ENCODE data around the gene UBE2Z.
A peak's percentile ranks its signal among the peaks of the same experiment; 100 is the strongest.

UBE2Z gene

DNA sequence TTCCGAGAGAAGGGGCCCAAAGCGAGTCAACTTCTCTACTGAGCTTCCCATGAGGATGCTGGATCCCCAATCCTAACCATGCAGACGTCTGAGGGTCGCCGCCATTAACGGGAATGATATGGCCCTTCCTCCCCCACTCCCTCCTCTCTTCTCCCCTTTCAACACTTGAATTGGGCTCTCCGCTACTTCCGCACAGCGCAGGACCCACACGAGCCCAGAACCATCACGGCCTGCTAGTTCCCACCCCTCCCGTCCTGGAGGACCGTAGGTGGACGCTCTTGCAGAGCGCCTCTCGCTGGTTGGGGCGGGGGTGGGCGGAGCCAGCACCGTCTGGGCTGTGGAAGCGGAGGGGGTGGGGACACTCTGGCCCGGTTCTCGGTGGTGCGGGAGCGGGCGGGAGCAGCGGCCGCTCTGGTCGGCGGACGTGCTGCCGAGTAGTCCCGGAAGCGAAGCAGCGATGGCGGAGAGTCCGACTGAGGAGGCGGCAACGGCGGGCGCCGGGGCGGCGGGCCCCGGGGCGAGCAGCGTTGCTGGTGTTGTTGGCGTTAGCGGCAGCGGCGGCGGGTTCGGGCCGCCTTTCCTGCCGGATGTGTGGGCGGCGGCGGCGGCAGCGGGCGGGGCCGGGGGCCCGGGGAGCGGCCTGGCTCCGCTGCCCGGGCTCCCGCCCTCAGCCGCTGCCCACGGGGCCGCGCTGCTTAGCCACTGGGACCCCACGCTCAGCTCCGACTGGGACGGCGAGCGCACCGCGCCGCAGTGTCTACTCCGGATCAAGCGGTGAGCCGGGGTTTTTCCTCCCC lies at the start of gene UBE2Z:
UBE2Z (plus strand) TSS at position 361 of the 797 bp plus-strand sequence; CDS start at position 458, 97 bp downstream.
- TF ChIP-seq, protein P1, sequence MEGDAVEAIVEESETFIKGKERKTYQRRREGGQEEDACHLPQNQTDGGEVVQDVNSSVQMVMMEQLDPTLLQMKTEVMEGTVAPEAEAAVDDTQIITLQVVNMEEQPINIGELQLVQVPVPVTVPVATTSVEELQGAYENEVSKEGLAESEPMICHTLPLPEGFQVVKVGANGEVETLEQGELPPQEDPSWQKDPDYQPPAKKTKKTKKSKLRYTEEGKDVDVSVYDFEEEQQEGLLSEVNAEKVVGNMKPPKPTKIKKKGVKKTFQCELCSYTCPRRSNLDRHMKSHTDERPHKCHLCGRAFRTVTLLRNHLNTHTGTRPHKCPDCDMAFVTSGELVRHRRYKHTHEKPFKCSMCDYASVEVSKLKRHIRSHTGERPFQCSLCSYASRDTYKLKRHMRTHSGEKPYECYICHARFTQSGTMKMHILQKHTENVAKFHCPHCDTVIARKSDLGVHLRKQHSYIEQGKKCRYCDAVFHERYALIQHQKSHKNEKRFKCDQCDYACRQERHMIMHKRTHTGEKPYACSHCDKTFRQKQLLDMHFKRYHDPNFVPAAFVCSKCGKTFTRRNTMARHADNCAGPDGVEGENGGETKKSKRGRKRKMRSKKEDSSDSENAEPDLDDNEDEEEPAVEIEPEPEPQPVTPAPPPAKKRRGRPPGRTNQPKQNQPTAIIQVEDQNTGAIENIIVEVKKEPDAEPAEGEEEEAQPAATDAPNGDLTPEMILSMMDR (IDR thresholded peaks at IDR 0.05; ENCODE audit: low read depth, low read length, missing control alignments) = no peak
- peak; percentile 82 for DNase-seq (ENCODE audit: extremely low read depth, low read depth)
- peak within 1 kb of the TSS; percentile 79 for H3K4me3 ChIP-seq (replicated peaks; ENCODE audit: low read depth, low read length)

DNA sequence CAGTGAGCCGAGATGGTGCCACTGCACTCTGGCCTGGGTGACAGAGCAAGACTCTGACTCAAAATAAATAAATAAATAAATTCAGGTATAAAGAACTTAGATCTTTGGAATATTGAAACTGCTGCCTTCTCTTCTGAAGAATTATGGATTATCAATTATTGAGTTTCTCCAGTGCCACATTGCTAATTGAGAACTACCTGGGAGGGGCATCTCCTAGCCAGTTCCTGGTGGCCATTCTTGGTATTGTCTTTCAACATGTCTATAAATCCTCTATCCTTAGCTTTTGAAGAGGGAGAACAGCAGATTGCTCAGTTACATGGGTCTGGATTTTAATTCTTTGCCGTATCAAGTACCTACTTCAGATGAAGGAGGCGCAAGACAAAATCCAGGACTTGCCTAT lies 48.2 kb upstream of the UBE2Z start:
- H3K4me3 ChIP-seq (replicated peaks; ENCODE audit: low read depth, low read length) = no peak overlapping the region
- TF ChIP-seq, protein P1 (IDR thresholded peaks at IDR 0.05; ENCODE audit: low read depth, low read length, missing control alignments) = no peak
- no peak for DNase-seq (ENCODE audit: extremely low read depth, low read depth)

DNA sequence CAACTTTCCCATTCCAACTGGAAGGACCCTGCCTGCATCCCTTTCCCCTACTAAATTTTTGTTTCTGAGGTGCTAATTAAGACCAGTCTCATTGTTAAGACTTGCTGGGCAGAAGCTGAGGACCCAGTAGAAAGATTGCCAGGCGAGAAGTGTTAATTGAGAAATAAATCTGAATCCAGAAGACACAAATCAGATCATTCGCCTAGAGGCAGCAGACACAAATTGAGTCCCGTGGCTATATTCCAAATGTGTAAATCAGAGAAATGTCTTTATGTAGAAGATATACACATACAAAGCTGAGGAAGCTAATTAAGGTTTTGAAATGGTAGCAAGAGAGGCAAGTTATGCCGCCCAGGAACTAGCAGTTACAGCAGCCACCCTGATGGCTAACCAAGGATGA lies 47.8 kb upstream of the UBE2Z start:
- H3K4me3 ChIP-seq (replicated peaks; ENCODE audit: low read depth, low read length) = no peak overlapping the region

DNA sequence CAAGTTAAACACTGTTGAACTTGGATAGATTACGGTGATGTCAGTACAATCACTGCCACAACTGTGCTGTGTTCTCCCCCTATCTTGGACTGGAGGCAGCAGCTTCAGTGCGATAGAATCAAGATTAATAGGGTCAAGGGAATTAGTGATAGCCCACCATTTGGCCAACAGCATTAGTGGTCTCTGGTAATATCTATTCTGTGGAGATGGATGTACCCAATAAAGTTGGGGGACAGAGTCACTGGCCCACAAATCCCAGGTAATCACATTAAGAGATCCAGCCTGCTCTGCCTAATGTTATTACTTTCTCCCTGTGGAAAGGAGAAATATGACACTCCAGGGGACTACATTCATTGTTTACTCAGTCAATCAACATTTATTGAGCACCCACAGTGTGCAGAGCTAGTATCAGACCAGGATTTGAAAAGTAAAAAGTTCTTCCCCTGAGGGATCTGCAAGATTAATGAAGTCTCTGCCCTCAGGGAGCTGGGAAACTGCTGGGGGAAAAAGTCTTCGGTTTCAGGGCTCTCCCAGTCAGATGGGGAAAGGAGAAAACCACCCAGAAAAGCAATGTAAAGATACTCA lies 39.2 kb upstream of the UBE2Z start:
- TF ChIP-seq, protein P1 (IDR thresholded peaks at IDR 0.05; ENCODE audit: low read depth, low read length, missing control alignments) = no peak
- no peak for DNase-seq (ENCODE audit: extremely low read depth, low read depth)
- H3K4me3 ChIP-seq (replicated peaks; ENCODE audit: low read depth, low read length) = no peak overlapping the region

More for the DNA sequence above, 47.8 kb upstream of the UBE2Z start:
- TF ChIP-seq, protein P1 (IDR thresholded peaks at IDR 0.05; ENCODE audit: low read depth, low read length, missing control alignments) = no peak
- DNase-seq (ENCODE audit: extremely low read depth, low read depth) = no peak

DNA sequence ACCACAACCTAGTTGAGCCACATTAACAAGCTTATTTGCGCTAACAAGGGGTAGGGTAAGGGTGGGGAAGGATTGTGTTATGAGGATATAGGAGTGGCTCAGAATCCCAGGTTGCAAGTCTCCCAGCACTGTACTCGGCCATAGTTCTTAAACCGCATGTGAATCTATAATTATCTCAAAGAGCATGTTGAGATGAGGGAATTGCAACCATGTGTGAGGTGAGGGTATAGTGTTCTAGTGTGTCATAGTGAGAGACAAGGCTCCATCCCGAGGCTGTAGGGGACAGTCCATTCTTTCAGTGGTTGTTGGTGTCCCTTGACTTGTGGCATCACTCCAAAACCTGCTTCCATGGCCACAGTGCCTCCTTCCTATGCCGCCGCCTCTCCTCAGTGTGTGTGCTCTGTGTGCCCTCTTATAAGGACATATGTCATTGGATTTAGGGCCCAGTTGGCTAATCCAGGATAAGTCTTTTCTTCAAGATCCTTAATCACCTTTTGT lies 38.3 kb upstream of the UBE2Z start:
- TF ChIP-seq, protein P1 (IDR thresholded peaks at IDR 0.05; ENCODE audit: low read depth, low read length, missing control alignments) = no peak
- no peak overlapping the region for H3K4me3 ChIP-seq (replicated peaks; ENCODE audit: low read depth, low read length)
- DNase-seq (ENCODE audit: extremely low read depth, low read depth) = no peak

DNA sequence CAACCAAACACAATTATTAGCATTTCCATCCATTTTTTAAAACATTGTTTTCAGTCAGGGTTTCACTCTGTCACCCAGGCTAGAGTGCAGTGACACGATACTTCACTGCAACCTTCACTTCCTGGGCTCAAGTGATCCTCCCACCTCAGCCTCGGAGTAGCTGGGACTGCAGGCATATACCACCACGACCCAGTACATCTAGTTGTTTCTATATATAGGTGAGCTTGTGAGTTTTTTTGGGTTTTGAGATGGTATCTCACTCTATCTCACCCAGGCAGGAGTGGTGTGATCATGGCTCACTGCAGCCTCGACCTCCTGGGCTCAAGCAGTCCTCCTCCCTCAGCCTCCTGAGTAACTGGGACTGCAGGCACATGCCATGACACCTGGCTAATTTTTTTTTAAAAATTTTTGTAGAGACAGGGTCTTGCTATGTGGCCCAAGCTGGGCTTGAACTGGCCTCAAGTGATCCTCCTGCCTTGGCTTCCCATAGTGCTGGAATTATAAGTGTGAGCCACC lies 37.1 kb upstream of the UBE2Z start:
- TF ChIP-seq, protein P1 (IDR thresholded peaks at IDR 0.05; ENCODE audit: low read depth, low read length, missing control alignments) = no peak
- H3K4me3 ChIP-seq (replicated peaks; ENCODE audit: low read depth, low read length) = no peak overlapping the region
- DNase-seq (ENCODE audit: extremely low read depth, low read depth) = no peak

Data from HFF-Myc (cell line).